Calu3 (cell line): Measurements from ENCODE around the gene PUS10. TPM values are rescaled to one million over a fixed set of nuclear protein-coding genes. Genes with fewer than 3 reads are reported as not detected.
"Not testable (repeated sequence)": the region's sequence is repeated elsewhere in the genome, so short reads cannot be mapped to it uniquely, and the experiment has no call there.

Experiments
- BruUV-seq: library from RNA; stranded (reverse); fragments of 400-500 nt; replicated peaks from 2 replicates; lab custom pipeline; 2021; lab: Mats Ljungman, UMichigan
- CTCF ChIA-PET: fragments of 300-600 bp; sonication (Branson Sonifier 250); formaldehyde crosslinking; loops from one replicate; lab custom pipeline; 2022; ENCODE audit warnings: antibody characterized with exemption; lab: Charles Lee
- DNase-seq: peaks from one replicate; pipeline ENCODE4 v3.0.0; 2022
- H3K27ac Mint-ChIP-seq: one replicate; pipeline ENCODE4 v1.8.0; 2022; ENCODE audit warnings: mixed read lengths; ENCODE audit not compliant: unreplicated experiment
- H3K27me3 Mint-ChIP-seq: one replicate; pipeline ENCODE4 v1.8.0; 2022; ENCODE audit warnings: mixed read lengths; ENCODE audit not compliant: unreplicated experiment
- H3K36me3 Mint-ChIP-seq: one replicate; pipeline ENCODE4 v1.8.0; 2022; ENCODE audit warnings: mild to moderate bottlenecking, moderate library complexity, mixed read lengths; ENCODE audit not compliant: insufficient read depth, unreplicated experiment
- H3K4me1 Mint-ChIP-seq: one replicate; pipeline ENCODE4 v1.8.0; 2022; ENCODE audit warnings: mild to moderate bottlenecking, low read depth, mixed read lengths; ENCODE audit not compliant: unreplicated experiment
- H3K4me3 Mint-ChIP-seq: one replicate; pipeline ENCODE4 v1.8.0; 2022; ENCODE audit warnings: mild to moderate bottlenecking, low read depth, moderate library complexity, mixed read lengths; ENCODE audit not compliant: unreplicated experiment
- H3K9me3 Mint-ChIP-seq: one replicate; pipeline ENCODE4 v1.8.0; 2022; ENCODE audit warnings: low read depth, mixed read lengths; ENCODE audit not compliant: unreplicated experiment
- CTCF ChIP-seq: fragments of 200-600 bp; IDR thresholded peaks from one replicate; pipeline ENCODE4 v1.8.0; 2022; ENCODE audit warnings: antibody characterized with exemption; ENCODE audit not compliant: unreplicated experiment
- intact Hi-C: fragments of 100-400 bp; cut with micrococcal nuclease; formaldehyde crosslinking; loops from one replicate; pipeline ENCODE4 v1.10.0; 2022; ENCODE audit not compliant: unreplicated experiment
- total RNA-seq: library from RNA; stranded (reverse); gene quantifications from 2 replicates; pipeline ENCODE4 v1.2.3, GENCODE V29; 2022

The PUS10 gene
- total RNA-seq, 1 experiment from 2014 or later, result 7.2 TPM

GRCh38 chr2:60925994-60926740 is 91.9 kb downstream of the PUS10 start:
- no peak for DNase-seq
- no TSS peak for BruUV-seq
- Mint-ChIP-seq H3K9me3 (no peaks in the 10 kb centered on the region), H3K4me1 (peaks cover 12% of the 10 kb centered on the region), H3K27ac (peak overlapping the region; percentile 3), H3K36me3 (peaks cover 25% of the 10 kb centered on the region), H3K27me3 (no peaks in the 10 kb centered on the region), H3K4me3 (no peak overlapping the region)
- intact Hi-C loops, result no loop called here
- TF ChIP-seq CTCF, result no peak
- CTCF ChIA-PET, result interaction anchor here (0.8 kb wide), 1 partner anchor 9 kb away, joined by 4 read pairs; no protein-coding TSS in a partner anchor

DNA sequence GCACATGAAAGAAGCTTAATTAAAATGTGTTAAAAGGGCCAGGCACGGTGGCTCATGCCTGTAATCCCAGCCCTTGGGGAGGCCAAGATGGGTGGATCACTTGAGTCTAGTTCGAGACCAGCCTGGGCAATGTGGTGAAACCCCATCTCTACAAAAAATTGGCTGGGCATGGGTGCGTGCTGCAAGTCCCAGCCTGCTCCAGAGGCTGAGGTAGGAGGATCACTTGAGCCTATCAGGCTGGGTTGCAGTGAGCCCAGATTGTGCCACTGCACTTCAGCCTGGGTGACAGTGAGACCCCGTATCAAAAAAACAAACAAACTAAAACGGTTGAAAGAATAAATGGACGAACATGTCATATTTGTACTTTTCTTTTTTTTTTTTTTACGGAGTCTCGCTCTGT is 110.7 kb downstream of the PUS10 start:
- no TSS peak for BruUV-seq
- no peak for TF ChIP-seq CTCF
- DNase-seq, result no peak
- Mint-ChIP-seq H3K27me3 (no peaks in the 10 kb centered on the region), H3K27ac (no peak overlapping the region), H3K36me3 (peaks cover 15% of the 10 kb centered on the region), H3K4me1 (no peaks in the 10 kb centered on the region), H3K4me3 (no peak overlapping the region), H3K9me3 (no peaks in the 10 kb centered on the region)
- CTCF ChIA-PET, result no interaction called here
- intact Hi-C loops, result no loop called here

- Mint-ChIP-seq H3K9me3 (no peaks in the 10 kb centered on the region), H3K4me3 (no peak overlapping the region), H3K36me3 (peaks cover 13% of the 10 kb centered on the region), H3K27me3 (no peaks in the 10 kb centered on the region), H3K27ac (no peak overlapping the region), H3K4me1 (no peaks in the 10 kb centered on the region)
- intact Hi-C loops, result no loop called here
- DNase-seq, result no peak
- CTCF ChIA-PET, result no interaction called here
- TF ChIP-seq CTCF, result no peak
- no TSS peak for BruUV-seq
Measured at GRCh38 chr2:60906395-60906794, 111.7 kb downstream of the PUS10 start.

DNA sequence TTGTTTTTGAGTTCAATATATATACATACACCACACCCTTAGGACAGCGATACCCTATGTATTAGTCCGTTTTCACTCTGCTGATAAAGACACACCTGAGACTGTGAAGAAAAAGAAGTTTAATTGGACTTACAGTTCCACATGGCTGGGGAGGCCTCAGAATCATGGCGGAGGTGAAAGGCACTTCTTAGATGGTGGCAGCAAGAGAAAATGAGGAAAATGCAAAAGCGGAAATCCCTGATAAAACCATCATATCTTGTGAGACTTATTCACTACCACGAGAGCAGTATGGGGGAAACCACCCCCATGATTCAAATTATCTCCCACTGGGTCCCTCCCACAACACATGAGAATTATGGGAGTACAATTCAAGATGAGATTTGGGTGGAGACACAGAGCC is 112.2 kb downstream of the PUS10 start:
- peak overlapping the region; percentile 43 for H3K27ac Mint-ChIP-seq

GRCh38 chr2:60901296-60901695 is 116.8 kb downstream of the PUS10 start:
- not testable (repeated sequence) for H3K9me3 Mint-ChIP-seq

More for the DNA sequence above, 112.2 kb downstream of the PUS10 start:
- peaks cover 15% of the 10 kb centered on the region for H3K36me3 Mint-ChIP-seq
- BruUV-seq, H3K27me3 Mint-ChIP-seq, H3K4me1 Mint-ChIP-seq, CTCF ChIA-PET, H3K4me3 Mint-ChIP-seq, DNase-seq, intact Hi-C loops, H3K9me3 Mint-ChIP-seq: not testable (repeated sequence)

More at GRCh38 chr2:60901296-60901695, 116.8 kb downstream of the PUS10 start:
- H3K27me3 Mint-ChIP-seq, DNase-seq, intact Hi-C loops, H3K27ac Mint-ChIP-seq, CTCF ChIA-PET, H3K4me3 Mint-ChIP-seq, H3K4me1 Mint-ChIP-seq, BruUV-seq: not testable (repeated sequence)
- peaks cover 25% of the 10 kb centered on the region for H3K36me3 Mint-ChIP-seq
